HG03558 (cell line): Measurements from ENCODE around the gene TMEM9.

Experiments
- ATAC-seq: cut with Tn5 transposase; IDR thresholded peaks from one replicate; pipeline ENCODE4 v1.9.1; 2021; ENCODE audit warnings: moderate number of reproducible peaks; ENCODE audit not compliant: unreplicated experiment; ENCODE audit errors: extremely low read depth

The TMEM9 gene

DNA sequence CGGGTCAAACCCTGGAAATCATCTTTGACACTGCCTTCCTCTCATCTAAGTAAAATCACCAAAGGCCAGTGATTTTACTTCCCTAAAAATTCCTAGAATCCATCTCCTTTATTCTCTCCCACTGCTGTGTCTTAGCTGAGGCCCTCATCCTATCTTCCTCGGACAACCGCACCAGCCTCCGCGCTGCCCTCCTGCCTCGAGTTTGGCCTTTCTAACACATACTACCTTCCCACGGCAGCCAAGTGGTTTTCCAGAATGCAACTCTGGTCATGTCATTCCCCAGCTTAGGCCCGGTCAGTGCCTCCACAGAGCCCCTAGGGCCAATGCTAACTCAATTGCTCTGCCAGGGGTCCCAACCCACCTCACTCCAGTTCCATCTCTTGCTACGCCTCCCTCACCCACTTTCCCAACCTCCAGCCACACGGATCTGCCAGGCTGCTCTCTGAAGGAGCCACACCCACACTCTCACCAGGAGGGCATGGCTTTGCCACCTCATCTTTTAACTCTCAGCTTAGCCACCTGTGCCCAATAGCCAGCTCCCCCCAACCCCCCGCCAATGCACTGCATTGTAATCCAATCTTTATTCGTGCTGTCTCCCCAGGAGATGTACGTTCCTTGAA, 6.8 kb downstream of the TMEM9 start:
- ATAC-seq: no peak

- ATAC-seq: no peak
These were observed 7.5 kb downstream of the TMEM9 start for GRCh38 chr1:201146626-201147390.

DNA sequence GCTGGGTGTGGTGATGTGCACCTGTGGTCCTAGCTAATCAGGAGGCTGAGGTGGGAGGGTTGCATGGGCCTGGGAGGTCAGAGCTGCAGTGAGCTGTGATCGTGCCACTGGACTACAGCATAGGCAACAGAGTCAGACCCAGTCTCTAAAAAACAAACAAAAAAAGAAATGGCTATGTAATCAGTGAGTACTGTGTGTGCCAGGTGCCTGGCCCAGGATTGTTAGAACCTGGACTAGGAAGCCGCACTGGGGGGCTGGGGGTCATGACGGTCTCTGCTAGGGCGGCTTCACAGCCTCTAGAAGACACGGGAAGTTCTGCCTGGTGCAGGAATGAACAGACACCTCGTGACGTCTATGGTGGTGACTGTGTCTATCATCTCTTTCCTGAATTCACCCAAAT, 8.5 kb downstream of the TMEM9 start:
- no peak for ATAC-seq

DNA sequence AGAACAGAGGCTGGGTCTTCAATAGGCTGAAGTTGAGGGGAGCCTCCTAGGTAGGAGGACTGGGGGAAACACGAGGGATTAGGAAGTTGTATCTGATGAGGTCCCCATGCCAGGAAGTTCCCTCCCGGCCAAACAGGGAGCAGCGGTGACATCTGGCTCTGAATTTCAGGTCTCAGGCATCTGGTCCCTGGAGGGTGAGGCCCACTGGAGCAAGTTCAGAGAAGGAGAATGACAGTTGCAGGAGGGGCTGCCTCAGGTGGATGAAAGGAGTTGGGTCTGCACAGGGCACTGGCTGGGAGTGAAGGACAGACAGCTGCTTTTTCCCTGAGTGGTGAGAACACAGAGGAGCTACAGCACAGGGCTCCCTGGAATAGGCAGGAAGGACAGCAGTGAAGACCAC, 9.1 kb downstream of the TMEM9 start:
- ATAC-seq: no peak

DNA sequence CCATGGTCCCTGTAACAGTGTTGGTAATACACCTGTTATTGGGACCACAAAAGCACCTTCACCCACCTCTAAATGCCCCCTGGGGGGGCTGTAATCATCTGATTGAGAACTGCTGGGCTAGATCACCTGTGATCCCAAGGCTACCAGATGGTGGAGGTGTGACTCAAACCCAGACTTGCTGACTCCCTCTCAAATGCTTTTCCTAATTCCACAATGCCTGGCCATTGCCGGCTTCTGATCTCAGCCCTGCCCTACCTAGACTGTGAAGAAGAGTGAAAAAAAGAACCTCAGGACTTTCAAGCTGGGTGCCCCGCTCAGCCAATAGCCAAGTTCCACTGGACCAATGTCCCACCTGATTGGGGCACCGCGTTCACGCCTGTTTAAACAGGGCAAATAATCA, 9.6 kb downstream of the TMEM9 start:
- no peak for ATAC-seq

DNA sequence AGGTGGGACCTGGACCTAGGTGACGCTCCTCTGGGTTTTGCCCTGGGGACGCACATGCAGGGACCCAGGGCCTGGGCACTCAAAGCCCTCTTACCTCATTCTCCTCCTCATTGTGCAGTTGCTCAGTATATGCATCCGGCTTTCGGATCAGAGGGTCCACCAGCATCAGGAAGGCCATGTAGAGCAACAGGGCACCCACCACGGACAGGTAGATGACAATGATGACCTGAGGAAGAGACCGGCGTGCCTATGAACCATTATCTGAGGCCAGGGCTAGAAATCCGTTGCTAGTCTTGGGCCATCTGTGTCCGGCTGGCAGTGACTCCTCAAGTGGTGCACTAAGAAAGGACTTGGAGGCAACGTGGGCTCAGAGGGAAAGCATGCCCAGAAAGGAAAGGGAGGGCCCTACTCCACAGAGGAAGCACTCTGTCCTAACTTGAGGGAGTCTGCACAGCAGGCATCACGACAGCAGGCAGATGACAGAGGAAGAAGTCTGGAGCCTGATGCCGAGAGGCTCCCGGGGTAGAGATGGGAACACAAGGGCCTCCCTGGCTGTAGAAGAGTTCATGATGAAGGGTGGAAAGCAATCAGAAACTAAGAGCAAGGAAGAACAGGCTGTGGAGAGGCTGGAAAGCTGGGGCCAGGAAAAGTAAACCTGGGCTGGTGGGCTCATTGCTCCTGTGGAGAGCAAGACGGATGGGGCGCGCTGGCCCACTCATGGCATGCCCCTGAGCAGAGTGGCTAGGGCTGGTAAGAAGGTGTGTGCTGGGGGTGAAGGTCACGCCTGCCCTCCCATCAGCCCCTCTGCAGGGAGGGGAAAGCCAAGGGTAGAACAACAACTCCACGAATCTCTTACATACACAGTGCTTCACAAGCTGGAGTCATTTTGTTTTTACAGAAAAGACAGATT, 10.3 kb downstream of the TMEM9 start:
- ATAC-seq: no peak

GRCh38 chr1:201142849-201143725, 11.2 kb downstream of the TMEM9 start:
- ATAC-seq: no peak

- no peak for ATAC-seq
These were observed 12.0 kb downstream of the TMEM9 start for GRCh38 chr1:201142011-201142848.

- ATAC-seq: no peak
These were observed 12.9 kb downstream of the TMEM9 start for GRCh38 chr1:201141418-201141817.

- ATAC-seq: no peak
These were observed 13.4 kb downstream of the TMEM9 start for GRCh38 chr1:201140941-201141260.

- ATAC-seq: no peak
These were observed 13.9 kb downstream of the TMEM9 start for GRCh38 chr1:201140235-201140940.

DNA sequence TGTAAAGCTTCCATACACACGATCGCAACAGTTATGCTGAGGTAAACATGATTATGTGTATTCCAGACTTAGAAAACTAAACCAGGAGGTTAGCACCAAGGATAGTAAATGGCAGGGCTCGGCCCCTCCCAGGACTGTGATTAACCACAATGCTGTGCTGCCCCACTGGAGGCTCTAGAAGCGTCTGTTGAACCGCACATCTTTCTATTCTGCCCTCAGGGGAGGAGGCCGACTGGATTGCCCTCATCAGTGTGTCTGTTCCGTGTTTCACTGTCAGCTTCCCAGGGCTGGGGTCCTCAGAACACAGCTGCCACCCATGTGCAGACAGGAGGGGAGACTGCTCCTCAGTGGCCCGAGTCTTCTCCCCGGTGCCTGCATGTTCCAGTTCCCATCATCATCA, 14.5 kb downstream of the TMEM9 start:
- ATAC-seq: no peak

- ATAC-seq: no peak
These were observed 15.0 kb downstream of the TMEM9 start for GRCh38 chr1:201139306-201139705.

DNA sequence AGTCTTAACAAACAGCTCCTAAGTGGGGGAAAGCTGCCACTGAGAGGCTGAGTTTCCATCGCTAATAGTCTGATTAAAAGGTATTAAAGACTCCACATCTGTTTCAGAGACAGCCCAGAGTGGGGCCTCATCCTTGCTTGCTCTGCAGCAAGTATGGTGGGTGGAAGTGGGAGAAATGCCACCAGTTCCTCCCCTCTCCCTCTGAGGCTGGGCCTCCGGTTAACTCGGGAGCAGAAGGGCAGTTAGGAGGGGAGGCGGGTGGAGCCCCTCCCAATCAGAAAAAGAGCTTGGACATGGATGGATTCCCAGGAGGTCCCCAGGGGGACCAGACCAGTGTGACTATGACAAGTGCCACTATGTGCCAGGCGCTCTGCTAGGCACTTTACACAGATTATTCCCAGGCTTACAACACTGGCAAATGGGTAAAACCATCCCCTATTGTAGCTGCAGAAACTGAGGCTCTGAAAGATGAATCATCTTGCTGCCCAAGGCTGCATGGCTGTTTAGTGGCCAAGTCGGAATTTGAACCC, 15.9 kb downstream of the TMEM9 start:
- ATAC-seq: no peak

- ATAC-seq: no peak
These were observed 16.5 kb downstream of the TMEM9 start for GRCh38 chr1:201137579-201138310.

DNA sequence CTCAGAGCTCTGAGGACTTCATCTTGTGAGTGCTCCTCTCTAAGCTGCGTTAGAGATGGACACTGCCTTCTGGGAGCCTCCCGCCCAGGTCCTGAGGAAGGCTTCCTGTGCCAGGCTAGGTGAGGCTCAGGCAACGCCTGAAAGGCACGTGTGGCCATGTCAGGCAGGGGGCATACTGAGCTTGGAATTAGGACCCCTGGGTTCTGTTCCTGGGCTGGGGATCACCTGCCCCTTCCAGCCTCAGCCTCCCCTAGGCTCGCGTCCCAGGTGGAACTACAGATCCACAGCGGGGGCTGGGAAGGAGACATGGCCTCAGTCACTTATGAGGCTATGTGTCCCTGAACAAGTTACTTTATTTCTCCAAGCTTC, 17.3 kb downstream of the TMEM9 start:
- ATAC-seq: no peak

DNA sequence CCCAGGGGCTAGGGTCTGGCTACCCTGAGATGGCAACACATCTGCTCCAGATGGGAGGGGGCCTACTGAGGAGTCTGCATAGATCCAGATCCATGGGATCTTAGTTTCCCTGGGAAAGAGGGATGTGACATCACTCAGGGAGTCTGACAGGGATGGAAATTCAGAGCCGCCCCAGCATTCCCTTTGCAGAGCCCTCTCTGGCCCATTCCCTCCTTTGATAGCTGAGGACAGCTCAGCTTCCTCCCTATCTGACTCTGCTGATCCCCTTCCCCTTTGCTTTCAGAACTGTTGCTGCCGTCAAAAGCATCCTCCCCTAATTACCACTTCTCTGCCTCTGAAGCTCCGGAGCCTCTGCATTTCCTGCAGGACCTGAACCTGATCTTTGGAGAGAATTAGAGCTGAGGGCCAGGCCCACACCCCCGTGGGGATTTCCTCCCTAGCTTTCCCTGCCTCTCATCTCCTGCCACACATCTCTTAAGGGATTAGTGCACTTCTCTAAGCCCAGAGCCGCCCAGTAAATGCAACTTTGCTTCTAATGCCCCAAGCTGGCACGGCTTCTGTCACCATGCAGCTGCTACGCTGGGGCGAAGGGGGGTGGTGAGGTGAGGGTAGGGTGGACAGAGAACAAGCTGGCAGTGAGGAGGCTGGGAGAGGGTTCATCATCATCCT, 17.8 kb downstream of the TMEM9 start:
- no peak for ATAC-seq
